Ovary (tissue), 3 donors: ENCODE measurements around the gene ING1.

Experiments
- CTCF ChIP-seq, 3 donors: fragments of 450-650 bp in 2 of 3; fragments of 200-600 bp in 1 of 3; IDR thresholded peaks; one replicate each; pipeline versions ENCODE4 v1.5.1 to v1.8.0; 2016 to 2022; ENCODE audit warnings: antibody characterized with exemption in 3 of 3, mild to moderate bottlenecking in 1 of 3
- EP300 ChIP-seq: sonication (generic); formaldehyde crosslinking; IDR thresholded peaks from one replicate; pipeline ENCODE4 v1.6.1; 2017; ENCODE audit warnings: antibody characterized with exemption
- POLR2A ChIP-seq: fragments of 450-650 bp; IDR thresholded peaks from one replicate; pipeline ENCODE4 v1.6.1; 2017; ENCODE audit warnings: antibody characterized with exemption, mild to moderate bottlenecking, moderate library complexity
- donor health status: DM: no; HTN: no; CAD: no.

DNA sequence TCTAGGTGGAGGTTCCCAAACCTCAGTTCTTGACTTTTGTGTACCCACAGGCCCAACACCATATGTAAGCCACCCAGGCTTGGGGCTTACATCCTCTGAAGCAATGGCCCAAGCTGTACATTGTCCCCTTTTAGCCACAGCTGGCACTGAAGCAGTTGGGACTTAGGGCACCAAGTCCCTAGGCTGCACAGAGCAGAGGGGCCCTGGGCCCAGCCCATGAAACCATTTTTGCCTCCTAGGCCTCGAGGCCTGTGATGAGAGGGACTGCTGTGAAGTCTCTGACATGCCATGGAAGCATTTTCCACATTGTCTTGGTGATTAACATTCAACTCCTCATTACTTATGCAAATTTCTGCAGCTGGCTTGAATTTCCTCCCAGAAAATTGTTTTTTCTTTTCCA, 30.2 kb downstream of the ING1 start:
- no peak for TF ChIP-seq EP300
- no peak for TF ChIP-seq POLR2A
- no peak for TF ChIP-seq CTCF (IDR thresholded peaks at IDR 0.05)
